ENCODE results near the gene N4BP3.
"Not testable (repeated sequence)": the region's sequence is repeated elsewhere in the genome, so short reads cannot be mapped to it uniquely, and the experiment has no call there.

The N4BP3 gene

DNA sequence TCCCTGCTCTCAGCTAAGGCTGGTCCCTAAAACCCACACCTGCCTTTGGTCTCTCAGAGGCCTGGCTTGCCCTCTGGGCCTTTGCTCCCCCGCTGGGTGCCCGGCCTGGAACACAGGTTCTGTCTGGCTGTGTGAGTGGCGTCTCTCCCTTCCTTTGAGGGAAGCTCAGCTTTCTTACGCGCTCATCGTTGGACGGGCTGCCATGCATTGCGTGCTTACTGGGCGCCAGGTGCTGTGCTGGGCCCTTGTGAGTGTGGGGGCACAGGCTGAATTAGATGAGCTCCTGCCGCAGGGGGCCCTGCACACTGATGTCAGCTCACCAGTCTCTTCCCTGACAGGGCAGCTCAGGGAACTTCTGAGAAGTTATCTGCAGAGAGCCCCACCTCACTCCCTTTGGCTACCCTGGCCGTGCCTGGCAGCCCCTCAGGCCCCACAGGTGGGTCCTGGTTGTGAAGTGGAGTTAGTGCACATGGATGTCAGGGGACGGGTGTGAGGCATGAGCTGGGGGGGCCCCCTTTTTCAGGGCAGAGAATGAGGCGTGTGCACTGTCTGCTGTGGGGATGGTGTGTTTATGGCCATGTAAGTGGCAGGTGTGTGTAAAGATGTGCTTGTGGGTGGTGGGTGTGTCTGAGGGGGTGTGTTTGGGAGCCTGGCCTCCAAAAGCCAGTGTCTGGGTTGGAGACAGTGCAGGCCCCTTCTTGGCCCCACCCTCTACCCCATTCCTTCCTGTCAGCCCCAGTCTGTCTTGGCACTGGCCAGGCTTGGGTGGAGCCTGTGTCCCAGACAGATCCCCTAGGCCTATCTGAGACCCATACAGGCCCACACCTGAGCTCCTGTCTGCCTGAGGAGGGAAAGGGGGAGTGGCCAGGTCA is 10.0 kb downstream of the N4BP3 start:
- DNase-seq = no peak

DNA sequence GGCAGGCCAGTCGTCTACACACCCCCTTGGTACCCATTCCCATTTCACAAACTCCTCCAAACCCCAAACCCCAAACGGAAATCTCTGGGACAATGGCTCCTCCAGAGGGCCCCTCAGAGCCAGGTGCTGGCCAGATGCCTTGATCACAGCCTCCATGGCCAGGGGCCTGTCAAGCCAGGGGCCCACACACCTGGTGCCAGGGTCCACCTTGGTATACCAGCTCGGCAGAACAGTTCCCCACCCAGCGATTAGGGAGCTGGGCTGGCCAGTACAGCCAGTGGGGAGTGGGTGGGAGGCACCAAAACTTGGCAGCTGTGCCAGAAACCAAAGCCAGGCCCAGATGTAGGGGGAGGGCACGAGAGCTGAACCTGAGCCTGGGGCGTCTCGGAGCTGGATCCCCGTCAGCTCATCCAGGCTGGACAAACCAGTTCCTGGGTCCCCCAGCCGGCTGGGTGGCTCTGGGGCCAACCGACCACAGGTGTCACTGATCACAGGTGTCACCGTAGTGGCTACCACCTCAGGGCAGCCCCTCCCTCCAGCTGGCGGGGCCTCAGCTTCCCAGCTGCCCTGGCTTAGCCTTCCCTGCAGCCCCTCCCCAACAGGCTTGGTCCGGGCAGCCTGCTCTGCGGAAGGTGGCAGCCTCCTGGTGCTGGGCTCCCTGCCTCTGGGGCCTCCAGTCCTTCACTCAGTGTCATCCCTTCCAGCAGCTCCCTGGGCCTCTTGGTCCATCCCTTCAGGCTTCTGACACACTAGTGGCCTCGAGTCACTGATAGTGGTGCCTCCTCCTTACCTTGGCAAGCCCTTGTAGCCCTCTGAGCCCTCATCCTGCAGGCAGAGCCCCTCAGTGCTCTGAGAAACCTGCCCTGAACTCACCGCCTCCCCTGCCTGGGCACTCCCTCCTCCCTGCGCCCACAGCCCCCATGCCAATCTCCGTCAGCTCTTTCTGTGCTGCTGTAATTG is 10.9 kb downstream of the N4BP3 start:
- DNase-seq = no peak

DNA sequence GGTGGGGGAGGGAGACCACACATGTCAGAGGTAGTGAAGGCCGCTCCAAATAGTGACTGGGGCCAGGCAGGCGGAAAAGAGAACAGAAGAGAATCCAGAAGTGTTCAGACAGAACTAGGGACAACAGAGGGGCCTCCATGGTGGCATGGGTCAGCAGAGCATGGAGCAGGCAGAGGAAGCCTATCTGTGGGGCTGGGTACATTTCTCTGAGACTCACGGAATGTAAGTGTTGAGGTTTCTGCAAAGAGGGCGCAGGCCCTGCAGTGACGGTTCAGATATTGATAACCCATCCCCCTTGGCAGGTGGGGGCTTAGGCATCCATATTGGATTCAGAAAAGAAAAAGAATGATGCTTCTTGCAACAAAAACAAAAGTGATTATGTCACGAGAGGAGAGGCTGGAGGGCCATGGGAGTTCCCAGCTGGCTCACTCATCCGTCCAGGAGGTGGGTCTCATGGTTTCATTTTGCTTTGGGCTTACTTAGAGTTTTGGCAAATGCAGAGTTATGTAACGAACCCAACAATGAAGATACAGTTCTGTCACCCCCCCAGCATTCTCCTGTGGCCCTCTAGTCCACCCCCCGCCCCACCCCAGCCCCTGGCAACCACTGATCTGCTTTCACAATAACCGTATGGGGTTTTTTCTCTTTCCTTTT is 12.0 kb downstream of the N4BP3 start:
- DNase-seq = no peak

DNA sequence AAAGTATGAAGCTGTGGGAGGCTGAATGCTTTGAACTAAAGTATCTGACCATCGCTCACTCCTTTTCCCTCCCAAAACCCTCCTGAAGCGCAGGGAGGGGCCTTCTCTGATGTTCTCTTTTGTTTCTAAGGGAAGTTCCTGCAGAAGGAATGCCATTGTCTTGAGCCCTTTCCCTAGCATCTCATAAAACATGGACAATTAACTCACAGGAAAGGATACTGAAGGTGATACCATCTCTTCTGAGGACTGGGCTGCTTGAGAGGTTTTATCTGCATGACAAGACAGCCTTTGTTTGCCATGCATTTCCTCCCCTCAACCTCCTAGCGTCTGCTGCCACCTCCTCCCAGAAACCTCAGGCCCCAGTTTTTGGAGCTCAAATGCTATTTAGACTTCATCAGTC is 13.2 kb downstream of the N4BP3 start:
- DNase-seq = no peak

DNA sequence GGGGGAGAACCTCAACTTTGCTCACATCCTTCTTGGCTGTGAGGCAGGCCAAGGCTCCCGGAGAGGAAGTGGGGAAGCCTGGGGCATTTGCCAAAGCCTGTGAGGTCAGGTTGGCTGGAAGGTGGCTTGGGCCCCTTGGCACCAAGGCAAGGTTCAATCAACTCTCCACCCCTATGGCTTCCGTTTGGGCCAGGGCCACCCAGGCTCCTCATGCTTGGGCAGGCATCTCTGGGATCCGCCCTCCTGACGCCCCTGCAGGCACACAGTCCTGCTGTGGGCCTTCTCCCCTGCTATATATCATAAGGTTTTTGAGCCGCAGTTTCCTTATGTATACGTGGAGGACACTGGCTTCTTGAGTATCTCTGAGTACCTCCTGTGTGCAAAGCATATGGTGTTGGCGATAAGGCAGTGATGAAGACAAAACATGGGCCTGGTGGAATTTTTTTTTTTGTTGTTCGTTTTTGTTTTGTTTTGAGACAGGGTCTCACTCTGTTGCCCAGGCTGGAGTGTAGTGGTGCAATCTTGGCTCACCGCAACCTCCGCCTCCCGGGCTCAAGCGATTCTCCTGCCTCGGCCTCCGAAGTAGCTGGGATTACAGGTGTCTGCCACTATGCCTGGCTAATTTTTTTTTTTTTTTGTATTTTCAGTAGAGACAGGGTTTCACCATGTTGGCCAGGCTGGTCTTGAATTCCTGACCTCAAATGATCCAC is 14.1 kb downstream of the N4BP3 start:
- DNase-seq = not testable (repeated sequence)

- DNase-seq = no peak
Measured at GRCh38 chr5:178129296-178129695, 16.0 kb downstream of the N4BP3 start.

DNA sequence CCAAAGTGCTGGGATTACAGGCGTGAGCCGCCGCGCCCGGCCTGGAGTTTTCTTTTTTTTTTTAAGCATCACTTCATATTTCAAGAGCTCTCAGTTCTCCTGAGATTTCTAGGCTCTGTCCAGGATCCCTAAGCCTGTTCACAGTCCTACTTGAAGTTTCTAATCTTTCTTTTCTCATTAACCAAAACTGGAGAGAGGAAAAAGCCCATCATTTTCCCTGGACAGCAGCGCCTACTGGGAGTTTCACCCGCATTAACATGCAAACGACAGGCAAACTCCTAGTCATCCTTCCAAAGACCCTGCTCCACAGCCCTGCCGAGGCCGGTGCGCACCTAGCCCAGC is 16.9 kb downstream of the N4BP3 start:
- not testable (repeated sequence) for DNase-seq

GRCh38 chr5:178130576-178131445 is 17.5 kb downstream of the N4BP3 start, which contains the start of gene RMND5B:
RMND5B (plus strand) TSS chr5:178131014; CDS start chr5:178138120, 7,106 bp downstream.
- DNase-seq = peak; percentile 86

DNA sequence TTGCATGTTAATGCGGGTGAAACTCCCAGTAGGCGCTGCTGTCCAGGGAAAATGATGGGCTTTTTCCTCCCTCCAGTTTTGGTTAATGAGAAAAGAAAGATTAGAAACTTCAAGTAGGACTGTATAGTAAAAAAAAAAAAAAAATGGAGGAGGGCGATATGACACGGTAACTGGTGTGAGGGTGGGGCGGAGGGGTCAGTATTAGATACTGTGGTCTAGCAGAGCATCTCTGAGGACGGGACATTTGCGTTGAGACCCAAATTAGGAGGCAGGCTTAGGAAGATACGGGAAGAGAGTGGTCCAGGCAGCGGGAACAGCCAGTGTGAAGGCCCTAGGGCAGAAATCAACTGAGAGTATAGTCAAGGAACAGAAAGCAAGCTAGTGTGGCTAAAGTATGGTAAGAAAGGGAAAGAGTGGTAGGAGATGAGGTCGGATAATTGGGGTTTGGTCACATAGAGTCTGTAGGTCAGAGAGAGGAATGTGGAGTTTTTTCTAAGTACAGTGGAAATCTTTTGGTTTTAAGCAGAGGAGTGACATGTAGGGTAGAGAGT is 18.2 kb downstream of the N4BP3 start:
- no peak for DNase-seq

DNA sequence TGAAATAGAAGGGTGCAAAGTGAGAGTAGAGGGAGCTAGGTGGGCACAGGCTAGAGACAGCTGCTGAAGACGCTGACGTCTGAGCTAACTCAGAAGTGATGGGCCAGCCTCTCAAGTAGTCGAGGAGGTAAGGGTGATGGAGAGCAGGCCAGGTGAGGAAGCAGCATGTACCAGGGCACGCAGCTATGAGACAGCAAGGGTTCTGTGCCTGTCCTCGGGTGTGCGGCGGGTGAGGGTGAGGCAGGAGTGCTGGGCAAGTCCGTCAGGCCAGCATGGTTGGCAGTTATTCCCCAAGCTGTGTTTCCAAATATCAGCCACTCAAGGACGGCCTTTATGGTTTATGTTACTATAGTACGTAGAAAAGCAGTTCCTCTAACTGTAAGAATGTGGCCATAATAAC is 23.7 kb downstream of the N4BP3 start:
- DNase-seq = no peak

DNA sequence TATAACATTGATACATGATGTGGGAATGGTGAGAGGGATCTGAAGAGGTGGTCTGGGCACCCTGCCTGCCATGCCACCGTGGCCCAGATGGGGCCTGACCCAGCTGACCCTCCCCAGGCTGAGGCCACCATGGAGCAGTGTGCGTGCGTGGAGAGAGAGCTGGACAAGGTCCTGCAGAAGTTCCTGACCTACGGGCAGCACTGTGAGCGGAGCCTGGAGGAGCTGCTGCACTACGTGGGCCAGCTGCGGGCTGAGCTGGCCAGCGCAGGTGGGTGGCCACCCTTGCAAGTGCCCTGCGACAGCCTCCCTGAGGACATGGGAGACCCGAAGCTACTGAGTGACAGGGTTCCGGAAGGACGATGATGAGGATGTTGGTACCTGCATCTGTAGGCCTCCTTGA is 24.7 kb downstream of the N4BP3 start:
- DNase-seq = no peak

GRCh38 chr5:178141550-178141949 is 28.2 kb downstream of the N4BP3 start:
- no peak for DNase-seq

DNA sequence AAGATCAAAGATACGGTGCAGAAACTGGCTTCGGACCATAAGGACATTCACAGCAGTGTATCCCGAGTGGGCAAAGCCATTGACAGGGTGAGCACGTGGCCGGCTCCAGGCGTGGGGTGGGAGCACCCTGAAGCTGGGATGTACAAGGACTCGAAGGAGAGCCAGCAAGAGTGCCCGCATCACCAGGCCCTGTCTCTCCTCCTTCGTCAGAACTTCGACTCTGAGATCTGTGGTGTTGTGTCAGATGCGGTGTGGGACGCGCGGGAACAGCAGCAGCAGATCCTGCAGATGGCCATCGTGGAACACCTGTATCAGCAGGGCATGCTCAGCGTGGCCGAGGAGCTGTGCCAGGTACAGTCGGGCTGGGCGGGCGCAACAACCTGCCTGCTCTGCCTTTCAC is 29.3 kb downstream of the N4BP3 start:
- DNase-seq = no peak

DNA sequence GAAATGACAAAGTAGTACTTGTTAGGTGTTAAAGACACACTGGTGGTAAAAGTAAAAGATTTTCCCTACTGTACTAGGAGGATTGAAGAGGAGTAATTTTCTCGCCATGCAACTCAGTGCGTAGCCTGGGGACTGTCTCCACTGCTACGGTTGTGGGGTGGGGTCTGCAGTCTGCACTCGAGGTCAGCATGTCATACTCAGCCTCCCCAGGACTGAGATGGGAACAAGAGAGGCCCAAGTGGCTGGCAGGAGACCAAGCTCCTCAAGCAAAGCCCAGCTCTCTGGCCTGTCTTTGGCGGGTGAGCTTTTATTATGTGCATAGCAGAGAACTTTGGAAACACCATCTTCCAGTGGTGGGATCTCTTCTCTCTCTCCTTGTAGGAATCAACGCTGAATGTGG is 29.9 kb downstream of the N4BP3 start:
- no peak for DNase-seq

DNA sequence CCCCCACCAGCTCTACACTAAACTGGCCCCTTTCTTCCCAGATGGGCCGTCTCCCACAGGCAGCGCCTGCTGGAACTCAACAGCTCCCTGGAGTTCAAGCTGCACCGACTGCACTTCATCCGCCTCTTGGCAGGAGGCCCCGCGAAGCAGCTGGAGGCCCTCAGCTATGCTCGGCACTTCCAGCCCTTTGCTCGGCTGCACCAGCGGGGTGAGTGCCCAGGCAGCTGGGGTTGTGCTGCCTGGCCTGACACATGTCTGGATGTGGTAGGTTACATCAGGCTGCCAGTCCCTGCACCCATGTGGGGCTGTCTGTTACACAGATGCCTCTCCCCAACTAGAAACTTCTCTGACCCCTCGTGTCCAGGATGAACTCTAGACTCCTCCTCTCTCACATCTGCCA is 30.6 kb downstream of the N4BP3 start:
- DNase-seq = no peak

DNA sequence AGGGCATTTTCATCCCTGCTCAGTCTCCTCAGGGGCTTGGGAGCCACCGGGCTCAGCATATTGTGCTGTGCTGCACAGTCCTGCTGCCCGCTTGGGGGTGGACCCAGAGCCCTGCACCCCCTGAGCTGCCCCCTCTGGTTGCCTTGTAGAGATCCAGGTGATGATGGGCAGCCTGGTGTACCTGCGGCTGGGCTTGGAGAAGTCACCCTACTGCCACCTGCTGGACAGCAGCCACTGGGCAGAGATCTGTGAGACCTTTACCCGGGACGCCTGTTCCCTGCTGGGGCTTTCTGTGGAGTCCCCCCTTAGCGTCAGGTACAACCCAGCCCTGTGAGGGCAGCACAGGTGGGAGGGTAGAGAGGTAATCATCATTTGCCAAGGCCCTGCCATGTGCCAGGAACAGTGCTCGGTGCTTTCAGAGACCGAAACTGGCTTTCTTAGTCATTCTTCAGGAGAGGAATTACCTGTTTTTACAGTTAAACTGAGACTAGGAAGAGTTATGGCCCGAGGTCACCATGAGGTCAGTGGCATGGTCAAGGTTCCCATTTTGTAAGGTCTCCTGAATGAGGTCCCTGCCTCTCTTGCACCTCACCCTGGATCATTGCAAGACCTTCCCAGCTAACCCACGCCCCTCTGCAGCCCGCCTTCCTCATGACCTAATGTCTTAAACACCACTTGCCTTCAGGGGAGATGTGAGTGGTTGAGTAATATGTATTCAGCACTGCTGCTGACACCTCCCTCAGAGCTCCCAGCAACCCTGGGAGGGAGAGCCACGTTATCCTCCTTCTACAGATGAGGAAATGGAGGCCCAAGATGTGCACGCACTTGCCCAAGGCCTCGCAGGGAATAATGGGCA is 32.9 kb downstream of the N4BP3 start:
- DNase-seq = peak; percentile 87

GRCh38 chr5:178147406-178147805 is 34.1 kb downstream of the N4BP3 start:
- no peak for DNase-seq

GRCh38 chr5:178149199-178149932 is 36.0 kb downstream of the N4BP3 start:
- no peak for DNase-seq

- no peak for DNase-seq
Measured at GRCh38 chr5:178150977-178151734, 37.8 kb downstream of the N4BP3 start.
